ENCODE measurements around the gene INTS4. TPM values are rescaled to one million over a fixed set of nuclear protein-coding genes. Genes with fewer than 3 reads are reported as not detected.

INTS4 gene, protein sequence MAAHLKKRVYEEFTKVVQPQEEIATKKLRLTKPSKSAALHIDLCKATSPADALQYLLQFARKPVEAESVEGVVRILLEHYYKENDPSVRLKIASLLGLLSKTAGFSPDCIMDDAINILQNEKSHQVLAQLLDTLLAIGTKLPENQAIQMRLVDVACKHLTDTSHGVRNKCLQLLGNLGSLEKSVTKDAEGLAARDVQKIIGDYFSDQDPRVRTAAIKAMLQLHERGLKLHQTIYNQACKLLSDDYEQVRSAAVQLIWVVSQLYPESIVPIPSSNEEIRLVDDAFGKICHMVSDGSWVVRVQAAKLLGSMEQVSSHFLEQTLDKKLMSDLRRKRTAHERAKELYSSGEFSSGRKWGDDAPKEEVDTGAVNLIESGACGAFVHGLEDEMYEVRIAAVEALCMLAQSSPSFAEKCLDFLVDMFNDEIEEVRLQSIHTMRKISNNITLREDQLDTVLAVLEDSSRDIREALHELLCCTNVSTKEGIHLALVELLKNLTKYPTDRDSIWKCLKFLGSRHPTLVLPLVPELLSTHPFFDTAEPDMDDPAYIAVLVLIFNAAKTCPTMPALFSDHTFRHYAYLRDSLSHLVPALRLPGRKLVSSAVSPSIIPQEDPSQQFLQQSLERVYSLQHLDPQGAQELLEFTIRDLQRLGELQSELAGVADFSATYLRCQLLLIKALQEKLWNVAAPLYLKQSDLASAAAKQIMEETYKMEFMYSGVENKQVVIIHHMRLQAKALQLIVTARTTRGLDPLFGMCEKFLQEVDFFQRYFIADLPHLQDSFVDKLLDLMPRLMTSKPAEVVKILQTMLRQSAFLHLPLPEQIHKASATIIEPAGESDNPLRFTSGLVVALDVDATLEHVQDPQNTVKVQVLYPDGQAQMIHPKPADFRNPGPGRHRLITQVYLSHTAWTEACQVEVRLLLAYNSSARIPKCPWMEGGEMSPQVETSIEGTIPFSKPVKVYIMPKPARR
- total RNA-seq, result 34.4 and 44.5 TPM in 2 replicates

DNA sequence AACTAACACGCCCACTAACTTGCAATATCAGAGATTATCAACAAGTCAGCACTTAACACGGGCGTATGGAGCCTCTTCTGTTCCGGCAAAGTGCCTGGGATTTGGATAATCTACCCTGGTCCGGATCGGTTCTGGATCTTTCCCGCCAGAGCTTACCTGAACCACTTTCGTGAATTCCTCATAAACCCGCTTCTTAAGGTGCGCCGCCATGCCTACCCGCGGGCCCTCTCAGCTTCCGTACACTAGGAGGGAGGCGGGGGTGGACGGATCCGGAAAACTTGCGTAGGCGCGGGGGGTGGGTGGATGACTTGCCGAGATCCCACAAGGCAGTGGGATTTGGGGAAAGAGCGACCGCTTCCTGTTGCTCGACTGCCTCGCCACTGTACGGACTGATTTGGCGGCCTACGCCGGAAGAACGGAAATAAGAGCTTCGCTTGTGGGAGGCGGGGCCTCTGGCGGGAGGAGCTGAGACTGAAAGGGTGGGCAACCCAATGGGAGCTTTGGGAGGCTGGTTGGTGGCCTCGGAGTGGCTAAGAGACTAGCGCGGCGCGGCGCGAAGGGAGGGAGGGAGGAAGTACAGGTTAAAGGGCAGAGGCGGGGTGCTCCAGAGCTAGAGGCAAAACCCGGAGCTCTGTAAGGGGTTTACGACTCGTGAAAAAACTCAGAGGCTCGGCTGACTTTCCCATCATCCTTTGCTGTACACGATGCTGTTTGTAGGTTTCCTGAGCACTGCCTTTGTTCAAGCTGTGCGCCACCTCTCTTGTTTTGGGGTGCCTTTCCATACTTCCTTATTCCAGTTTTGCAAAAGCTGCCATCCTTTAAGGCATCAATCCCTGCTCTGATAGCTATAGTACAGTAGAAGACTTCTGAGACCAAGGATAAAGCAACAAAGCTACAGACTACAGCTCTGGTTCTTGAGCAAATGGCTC is at the start of gene INTS4:
INTS4 (minus strand) TSS at position 235 of the 929 bp plus-strand sequence; CDS start at position 210, 25 bp downstream.

DNA sequence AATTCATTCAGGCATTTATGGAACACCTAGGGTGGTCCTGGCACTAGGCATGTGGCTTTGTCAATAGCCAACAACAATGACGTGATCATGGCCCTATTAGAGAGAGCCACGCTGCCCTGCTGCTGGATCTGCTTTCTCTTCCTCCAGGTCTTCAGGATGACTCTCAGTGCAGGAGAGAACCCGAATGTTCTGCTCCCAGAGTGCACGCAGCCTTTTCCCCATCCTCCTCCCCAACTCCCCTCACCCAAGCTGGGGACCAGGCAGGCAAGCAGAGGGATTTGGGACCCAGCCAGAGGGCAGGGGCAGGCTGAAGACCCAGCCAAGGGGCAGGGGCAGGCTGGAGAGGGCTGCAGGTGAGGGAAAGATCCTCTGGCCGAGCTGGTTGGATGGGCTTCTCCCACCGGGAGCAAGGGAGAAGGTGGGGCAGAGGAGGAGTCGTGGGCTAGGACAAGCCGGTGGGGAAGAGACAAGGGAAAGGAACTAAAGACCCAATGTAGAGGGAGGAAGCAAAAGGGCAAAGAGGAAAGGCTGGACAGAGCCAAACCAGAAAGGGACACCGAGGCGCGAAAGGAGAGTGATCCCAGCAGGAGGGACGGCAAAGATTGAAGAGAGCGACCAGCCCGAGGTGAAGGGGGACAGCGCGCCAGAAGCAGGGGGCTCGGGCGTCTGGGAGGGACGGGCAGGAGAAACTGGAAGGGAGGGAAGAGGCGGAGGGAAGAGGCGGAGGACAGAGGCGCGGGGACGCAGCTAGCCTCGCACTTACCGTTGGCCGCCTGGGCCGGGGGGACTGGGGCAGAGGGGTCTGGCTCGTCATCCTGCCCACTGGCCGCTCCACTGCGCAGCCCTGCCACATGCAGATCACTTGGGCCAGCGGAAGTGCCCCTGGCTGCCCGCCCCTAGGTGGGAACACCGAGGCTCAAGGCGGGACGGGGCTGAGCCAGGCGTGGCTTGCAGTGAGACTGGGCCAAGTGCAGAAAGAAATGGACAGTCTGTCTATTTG is 28.2 kb upstream of the INTS4 start, which contains the start of gene KCTD14:
KCTD14 (minus strand) TSS at position 880 of the 1,000 bp plus-strand sequence; CDS start at position 853, 27 bp downstream.

Other genes starting within 250 kb of the INTS4 start
- 34.4 and 52.0 TPM in 2 replicates for gene RSF1, start 173.9 kb downstream of the INTS4 start, total RNA-seq
- 52.3 and 80.1 TPM in 2 replicates for gene AAMDC, start 173.5 kb downstream of the INTS4 start, total RNA-seq
- gene KCTD14, start 28.6 kb upstream of the INTS4 start, total RNA-seq, result 0.32 and 0.91 TPM in 2 replicates
- gene THRSP, start 69.2 kb upstream of the INTS4 start, total RNA-seq, result not detected in 2 replicates
- gene NDUFC2, start 85.2 kb upstream of the INTS4 start, total RNA-seq, result 109 and 122 TPM in 2 replicates
- 21.4 and 61.9 TPM in 2 replicates for gene ALG8, start 145.0 kb upstream of the INTS4 start, total RNA-seq
- 3.8 and 3.9 TPM in 2 replicates for gene KCTD21, start 194.0 kb upstream of the INTS4 start, total RNA-seq
- gene USP35, start 194.3 kb upstream of the INTS4 start, total RNA-seq, result 6.2 and 7.9 TPM in 2 replicates

All from epithelial cell of umbilical artery (primary cell).